HG02938 (cell line): ENCODE data around the gene ANKRD33.

Experiments
- ATAC-seq: cut with Tn5 transposase; IDR thresholded peaks from one replicate; pipeline ENCODE4 v1.9.1; 2021; ENCODE audit warnings: mild to moderate bottlenecking, moderate library complexity; ENCODE audit not compliant: unreplicated experiment

Gene ANKRD33

DNA sequence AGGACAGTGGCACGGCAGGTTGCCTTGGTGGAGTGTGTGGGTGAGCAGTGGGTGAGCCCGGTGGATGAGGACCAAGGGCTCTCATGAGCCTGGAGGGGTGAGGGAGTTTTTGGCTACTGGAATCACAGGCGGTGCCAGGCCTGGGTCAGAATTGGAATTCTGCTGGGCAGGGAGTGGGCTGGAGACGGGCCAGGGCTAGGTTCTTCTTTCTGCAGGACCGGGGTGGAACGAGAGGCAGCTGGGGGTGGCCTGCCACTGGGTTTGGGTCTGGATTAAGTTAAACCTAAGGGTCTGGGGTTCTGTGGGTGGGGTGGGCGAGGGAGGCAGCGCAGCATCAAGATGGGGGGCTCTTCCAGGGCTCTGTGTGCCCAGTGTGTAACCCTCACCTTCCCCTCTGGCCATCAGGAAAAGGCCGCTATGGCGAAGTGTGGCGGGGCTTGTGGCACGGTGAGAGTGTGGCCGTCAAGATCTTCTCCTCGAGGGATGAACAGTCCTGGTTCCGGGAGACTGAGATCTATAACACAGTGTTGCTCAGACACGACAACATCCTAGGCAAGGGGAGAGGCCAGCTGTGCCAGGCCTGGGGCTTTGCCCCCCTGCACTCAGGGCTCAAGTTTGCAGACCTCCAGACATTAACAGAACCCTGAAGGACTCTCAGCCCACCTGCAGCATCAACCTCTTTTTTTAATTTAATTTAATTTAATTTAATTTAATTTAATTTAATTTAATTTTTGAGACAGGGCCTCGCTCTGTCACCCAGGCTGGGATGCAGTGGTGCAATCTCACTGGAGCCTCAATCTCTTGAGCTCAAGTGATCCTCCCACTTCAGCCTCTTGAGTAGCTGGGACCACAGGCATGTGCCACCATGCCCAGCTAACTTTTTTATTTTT lies 26.4 kb downstream of the ANKRD33 start:
- no peak for ATAC-seq

DNA sequence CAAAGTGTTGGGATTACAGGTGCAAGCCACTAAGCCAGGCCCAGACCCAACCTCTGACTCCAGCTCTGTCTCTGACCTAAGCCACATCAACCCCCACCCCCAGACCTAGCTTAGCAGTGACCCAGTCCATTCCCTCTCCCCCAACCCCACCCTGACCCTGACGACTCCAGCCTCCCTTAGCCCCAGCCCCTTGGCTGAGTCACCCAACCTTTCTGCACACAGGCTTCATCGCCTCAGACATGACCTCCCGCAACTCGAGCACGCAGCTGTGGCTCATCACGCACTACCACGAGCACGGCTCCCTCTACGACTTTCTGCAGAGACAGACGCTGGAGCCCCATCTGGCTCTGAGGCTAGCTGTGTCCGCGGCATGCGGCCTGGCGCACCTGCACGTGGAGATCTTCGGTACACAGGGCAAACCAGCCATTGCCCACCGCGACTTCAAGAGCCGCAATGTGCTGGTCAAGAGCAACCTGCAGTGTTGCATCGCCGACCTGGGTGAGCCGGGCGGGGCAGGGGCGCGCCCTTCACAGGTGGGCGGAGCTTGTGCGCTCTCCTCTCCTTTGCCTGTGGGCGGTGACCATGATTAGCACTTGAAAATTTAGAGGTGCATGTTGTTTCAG lies 27.2 kb downstream of the ANKRD33 start:
- no peak for ATAC-seq

DNA sequence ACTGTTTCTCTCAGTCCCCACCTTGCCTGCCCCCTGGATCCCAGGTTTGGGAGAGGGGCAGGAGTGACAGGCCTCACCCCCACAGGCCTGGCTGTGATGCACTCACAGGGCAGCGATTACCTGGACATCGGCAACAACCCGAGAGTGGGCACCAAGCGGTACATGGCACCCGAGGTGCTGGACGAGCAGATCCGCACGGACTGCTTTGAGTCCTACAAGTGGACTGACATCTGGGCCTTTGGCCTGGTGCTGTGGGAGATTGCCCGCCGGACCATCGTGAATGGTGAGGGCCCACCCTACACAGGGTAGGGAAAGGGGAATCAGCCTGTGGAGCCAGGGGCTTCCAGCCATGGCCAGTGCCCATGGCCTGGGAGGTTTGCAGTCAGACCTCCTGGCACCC lies 28.0 kb downstream of the ANKRD33 start:
- ATAC-seq, result no peak

DNA sequence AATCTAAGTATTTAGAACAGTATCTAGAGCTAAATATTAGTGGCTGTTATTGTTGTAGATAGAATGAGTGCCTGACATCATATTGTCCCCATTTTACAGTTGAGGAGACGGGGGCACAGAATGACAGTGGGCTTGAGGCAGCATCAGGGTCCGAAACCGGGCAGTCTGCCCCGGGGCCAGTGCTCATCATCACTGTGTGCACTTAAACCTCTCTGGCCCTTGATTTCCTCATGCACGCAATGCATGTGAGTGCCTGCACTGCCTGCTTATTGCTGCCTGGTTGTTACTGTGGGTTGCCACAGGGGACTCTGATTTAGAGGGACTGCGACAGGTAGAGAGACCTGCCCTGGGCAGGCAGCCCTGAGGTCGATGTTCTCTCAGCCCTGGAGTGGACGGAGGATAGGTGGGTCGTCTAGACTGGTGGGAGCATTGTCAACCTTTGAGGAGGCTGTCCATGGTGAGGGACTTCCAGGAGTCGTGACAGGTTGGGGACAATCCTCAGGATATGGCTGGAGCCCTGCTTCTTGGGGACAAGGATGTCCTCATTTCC lies 29.2 kb downstream of the ANKRD33 start:
- no peak for ATAC-seq

DNA sequence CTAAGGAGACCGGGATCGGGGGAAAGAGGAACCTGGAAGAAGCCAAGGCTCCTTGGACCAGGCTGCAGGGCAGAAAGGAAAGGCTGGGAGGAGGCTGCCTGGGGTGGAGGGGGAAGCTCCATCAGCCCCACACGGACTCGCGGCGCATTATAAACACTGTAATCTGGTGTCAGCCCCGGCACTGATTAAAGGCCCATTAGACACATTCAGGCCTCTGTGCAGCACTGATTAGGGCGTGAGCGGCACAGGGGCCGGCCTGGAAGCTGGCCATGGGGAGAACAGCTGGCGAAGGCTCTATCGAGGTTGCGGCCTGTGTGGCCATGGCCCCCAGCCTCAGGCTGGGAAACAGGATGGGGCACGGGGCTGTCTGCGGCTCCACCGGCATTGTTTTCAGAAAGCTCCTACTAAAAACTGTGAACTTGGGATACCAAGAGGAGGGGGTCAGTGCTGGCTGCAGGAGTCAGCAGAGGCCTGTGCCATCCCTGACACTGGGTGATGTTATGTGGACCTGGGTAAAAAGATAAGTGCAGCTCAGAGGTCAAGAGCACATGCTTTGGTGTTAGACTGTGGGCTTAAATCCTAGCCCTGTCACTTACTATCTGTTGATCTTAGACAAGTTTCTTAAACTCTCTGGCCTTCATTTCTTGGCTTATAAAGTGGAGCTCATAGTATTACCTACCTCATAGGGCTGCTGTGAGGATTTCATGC lies 30.0 kb downstream of the ANKRD33 start:
- no peak for ATAC-seq

DNA sequence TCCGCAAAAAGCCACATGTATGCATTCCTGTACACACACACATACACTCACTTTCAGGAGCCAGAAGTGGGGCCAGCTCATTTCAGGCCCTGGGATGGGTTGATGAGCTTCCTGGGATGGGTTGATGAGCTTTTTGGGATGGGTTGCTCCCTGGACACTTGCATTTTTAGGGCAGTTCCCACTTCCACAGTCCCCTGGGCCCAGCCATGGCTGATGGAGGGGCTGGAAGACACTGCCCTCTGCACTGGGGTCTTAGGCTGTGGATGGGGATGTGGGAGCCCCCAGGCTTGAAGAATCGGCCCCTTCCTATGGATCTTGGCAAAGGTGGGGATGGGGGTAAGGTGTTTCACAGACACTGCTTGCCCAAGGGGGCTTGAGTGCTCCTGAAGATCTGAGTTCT lies 32.1 kb downstream of the ANKRD33 start:
- no peak for ATAC-seq

DNA sequence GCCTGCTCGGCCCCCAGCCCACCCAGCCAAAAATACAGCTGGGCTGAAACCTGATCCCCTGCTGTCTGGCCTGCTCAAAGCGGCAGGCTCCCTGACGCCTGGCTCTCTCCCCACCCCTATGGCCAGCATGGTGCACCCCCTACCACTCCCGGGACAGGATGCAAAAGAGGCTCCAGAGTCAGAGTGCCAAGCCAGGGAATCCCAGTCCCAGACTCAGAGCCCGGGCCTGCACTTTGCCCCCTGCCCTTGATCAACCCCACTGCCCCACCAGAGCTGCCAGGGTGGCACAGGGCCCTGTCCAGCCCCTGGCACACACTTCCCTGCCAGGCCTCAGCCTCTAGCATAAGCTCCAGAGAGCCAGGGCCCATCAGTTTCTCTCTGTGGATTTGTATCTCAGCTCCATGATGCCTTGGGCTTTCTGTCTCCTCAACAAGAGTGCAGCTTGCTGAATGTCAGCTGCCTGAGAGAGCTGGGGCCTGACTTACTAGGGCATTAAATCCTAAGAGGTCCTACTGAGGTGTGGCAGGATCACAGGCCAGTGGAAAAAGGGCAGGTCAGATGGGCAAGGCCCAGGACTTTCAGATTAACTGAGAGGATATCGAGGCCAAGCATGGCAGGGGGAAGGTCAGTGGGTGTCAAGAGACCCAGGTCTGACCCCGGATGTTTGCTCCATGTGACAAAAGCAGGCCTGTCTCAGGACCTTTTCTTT lies 33.3 kb downstream of the ANKRD33 start:
- no peak for ATAC-seq

DNA sequence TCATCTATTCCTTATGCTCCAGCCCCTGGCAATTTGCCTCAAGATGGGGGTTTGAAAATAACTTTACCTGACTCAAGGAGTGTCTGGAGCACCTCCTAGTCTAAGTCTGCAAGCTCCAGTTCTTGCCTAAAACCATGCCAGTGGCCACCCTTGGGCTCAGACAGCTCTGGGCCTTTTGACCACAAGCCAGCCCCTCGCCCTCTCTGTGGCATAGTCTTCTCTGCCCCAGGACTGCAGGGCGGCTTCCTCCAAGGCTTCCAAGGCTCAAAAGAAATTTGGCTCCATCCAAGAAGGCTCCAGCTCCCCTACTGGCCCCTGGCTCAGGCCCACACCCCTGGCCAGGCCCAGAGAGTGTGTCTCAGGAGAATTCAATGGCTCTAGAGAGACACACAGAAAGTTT lies 34.2 kb downstream of the ANKRD33 start:
- ATAC-seq, result no peak

DNA sequence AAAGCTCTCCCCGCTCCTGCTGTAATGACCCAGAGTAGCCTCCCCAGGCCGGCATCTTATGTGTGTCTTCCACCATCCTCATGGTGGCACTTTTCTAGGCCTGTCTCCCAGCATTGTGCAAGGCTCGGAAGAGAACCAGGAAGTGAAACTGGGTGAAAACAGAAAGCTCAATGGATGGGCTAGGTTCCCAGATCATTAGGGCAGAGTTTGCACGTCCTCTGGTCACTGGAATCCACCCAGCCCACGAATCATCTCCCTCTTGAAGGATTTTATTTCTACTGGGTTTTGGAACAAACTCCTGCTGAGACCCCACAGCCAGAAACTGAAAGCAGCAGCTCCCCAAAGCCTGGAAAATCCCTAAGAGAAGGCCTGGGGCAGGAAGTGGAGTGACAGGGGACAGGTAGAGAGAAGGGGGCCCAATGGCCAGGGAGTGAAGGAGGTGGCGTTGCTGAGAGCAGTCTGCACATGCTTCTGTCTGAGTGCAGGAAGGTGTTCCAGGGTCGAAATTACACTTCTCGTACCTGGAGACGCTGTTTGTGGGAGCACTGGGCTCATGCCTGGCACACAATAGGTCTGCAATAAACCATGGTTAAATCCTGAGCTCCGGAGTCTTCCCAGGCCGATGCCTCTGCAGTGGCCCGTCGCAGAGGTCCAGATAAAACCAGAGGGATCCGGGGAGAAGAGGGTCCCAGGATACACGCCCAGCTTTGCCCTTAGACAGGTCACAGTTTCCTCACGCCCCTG lies 35.0 kb downstream of the ANKRD33 start:
- ATAC-seq, result no peak

DNA sequence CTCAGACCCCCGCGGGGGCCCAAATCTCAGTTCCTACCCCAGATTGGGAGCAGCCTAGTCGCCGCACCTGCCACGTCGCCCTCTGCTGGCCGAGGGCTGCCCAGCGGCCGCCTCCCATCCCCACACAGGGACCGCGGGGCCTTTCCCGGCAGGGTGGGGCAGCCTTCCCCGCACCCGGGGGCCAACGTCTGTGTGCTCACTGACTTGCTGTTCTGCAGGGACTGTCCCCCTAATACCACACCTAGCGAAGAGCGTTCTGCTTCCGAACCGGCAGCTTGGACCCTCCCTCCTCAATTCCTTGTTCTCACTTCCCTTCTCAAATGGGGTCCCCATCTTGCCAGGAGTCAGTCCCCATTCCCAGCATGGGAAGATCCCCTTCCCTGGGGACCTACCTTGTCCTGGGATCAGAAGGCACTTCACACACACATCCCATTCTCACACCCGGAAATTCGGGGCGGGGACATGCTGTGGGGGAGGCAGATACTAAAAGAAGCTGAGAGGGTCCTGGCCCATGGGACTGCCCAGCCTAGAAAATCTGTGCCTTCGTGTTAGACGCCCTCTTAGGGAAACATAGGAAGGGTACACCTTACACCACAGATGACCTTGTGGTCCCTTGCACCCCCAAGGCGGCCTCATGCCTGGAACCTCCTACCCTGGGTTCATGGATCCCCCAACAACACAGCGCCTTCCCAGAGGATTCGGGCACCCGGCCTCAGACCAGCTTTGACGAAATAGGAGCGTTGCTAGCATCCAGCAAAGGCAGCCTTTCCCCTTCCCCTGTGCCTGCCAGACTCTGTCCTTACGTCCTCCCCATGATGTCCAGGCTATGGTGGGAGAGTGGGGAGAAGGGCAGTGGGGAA lies 35.8 kb downstream of the ANKRD33 start:
- no peak for ATAC-seq

DNA sequence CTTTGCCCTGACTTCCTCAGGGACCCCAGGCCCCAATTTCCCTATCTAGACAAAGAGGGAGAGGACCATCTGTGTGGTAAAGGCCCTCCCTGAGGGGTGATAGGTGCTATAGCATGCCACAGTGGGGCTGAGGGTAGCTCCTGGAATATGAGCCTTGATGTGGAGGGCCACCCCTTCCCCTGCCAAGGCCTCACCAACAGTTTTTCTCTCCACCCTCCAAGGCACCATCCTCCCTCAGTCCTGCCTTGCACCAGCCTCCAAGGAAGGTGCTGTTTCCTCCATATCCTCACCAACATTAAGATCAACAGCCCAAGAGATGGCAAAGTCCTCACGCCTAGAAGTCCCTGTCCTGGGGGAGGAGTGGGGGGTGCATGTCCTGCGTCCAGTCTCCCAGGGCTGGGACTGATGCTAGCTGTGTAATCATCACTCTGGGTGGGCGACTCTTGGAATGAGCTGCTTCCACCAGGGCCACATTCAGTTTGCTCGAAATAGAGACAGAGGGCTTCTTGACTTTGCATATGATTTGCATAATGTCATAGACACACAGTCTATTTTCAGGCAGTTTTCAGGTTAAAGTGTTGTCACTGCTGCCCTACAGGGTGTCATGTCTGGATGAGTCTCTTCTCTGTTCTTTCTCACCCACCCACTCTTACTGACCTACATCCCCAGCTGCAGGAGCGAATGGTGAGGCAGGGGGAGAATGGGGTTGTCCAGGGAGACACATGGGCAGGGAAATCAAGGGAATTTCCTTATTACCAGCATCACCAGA lies 36.8 kb downstream of the ANKRD33 start:
- peak; percentile 59 for ATAC-seq

DNA sequence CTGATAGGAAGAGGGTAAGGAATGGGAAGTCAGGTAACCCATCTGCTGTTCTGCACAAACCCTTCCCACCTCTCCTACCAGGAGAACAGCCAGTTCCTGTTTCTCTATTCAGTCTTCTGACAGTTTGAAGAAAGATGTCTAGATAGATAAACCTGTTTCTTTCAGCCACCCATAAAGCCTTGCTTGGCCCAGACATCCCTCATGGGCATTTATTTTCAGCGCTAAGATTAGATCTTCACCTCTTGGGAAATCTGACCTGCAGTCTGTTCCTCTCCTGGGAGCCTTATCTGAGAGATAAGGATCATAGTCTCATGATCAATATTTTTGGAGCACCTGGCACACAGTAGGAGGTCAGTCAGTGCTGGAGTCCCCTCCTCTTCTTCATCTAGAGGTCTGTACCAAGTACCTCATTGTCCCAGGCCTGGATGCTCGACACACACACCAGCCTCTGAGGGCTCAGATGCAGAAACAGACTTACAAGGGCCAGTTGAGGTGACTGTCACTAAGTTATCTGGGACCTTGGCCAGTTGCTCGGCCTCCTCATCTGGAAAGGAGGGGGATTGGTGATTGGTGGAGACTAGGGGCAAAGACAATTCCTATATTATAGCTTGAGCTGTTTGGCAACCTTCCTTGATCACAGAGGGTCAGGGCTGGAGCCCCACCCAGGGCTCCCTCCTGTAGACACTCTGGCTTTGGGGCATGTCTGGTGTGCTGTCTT lies 37.6 kb downstream of the ANKRD33 start:
- ATAC-seq, result no peak

DNA sequence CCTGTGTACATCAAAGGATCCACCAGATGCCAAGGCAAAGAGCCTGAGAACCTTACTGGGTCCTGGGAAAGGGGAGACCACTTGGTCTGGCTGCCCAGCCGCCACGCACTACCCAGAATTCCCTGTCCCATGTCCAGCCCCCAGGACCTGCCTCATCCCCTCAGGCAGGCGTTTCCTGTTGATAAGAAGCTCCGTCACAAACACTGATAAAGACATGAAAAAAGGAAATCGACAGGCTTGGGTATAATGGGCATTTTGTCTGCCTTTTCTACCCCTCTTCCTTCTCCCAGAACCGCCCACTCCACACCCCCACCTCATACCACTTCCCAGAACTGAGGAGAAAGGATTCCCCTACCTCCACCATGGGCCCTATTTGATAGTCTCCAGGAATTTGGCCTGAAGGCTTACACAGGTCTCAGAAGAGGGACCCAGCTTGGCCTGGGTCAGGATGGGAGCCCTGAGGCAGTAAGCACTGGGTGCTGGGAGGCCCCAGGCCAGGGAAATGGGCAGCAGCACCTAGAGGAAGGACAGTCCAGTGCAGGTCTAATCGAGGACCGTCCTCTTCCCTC lies 38.2 kb downstream of the ANKRD33 start:
- no peak for ATAC-seq

DNA sequence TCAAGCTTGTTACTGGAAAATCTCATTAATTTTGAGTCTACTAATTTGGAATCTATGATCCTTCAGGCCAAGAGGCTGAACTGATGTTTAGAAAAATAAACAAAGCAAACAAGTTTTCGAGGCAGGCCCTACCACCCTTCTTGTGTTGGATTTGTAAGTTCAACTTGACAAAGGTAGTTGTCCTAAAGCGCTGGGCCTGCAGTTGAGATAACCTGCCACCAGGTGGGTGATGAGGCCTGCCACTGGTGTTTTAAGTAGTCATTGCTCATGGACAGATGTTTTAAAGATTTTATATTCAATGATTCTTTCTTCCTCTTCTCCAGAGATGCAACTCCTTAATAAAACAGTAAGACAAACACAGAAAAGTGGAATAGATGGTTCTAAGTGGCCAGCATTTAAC lies 38.8 kb downstream of the ANKRD33 start:
- ATAC-seq, result no peak

DNA sequence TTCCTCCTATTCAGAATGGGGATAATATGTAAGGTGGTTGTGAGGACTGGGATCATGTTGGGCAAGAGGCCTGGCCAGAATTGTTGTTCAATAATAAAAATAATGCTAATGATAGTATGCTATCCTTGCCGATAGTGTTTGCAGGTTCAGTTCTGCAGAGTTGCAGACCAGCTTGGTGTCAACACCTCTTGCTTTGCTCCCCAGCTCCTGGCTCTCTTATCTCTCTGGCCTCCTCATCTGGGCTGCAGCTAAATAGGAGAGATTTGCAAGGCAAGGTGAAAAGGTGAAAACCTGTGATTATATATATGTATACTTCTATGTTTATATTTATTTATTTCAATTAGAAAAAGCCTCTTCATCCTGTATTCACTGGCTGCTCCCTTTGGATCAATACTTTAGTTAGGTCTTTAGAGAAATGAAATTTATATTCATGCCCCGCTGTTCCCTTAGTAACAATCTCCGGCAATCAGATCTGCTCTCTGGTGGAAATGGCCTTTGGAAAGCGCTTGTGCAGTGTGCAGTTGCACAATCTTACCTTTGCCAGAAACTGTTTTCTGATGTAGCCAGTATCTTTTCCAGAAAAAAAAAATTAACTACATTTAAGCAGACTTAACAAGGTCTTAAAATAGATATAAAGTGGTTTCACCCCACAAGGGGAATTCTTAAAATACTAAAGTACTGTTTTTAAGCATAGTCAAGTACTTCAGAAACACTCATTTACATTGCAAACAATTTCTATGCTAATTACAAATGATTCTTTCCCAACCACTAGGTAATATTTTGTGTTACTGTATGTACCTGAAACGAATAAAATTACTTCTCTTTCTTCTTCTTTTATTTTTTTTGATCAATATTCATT lies 44.5 kb downstream of the ANKRD33 start:
- no peak for ATAC-seq

DNA sequence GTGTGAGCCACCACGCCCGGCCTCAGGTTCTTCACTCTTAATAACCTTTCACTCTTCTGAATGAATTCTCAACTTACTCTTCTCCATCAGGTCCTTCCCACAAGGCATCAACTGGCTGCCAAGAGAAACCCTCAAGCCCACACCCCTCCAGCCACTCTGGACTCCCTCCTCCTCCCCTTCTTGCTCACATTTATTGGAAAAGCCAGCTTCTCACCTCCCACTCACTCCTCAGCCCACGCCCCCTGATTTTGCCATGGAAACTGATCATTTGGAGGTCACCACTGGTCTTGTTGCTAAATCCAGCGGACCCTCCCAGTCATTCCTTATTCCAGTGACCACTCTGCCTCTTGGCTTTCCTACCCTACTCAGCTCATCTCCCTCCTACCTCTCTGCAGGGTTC lies 46.2 kb downstream of the ANKRD33 start:
- ATAC-seq, result no peak

DNA sequence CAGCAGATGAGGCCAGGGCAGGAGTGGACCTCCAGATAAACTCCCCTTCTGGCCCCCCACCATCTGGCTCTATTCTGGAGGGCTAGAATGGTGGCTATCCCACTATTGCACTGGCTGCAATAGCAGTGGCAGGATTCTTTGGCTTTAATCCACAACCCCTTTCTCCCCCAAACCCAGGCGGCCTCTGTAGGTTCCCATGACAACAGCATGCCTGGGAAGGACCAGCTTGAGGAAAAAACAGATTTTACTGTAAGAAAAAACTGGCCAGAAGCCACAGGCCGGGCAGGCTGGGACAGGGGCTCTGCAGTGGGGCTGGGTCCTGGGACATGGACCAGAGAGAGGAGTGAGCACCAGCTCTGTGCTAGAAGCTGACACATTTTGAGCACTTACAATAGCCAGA lies 50.0 kb downstream of the ANKRD33 start:
- ATAC-seq, result no peak
